Fibroblast of lung (primary cell): ENCODE measurements around the gene NCOA1.

Source experiments
- CTCF ChIP-seq, 2 donors: IDR thresholded peaks in 1 of 2; conservative IDR thresholded peaks in 1 of 2; 1 replicate in 1 of 2; 2 replicates in 1 of 2; pipeline ENCODE4 v1.5.1; 2011 to 2012; ENCODE audit warnings: low read length in 2 of 2, control low read depth in 1 of 2, inconsistent platforms in 1 of 2, low read depth in 1 of 2, mild to moderate bottlenecking in 1 of 2
- EZH2 ChIP-seq: IDR thresholded peaks from 2 replicates; pipeline ENCODE4 v1.5.1; 2012; ENCODE audit warnings: low read length, control low read depth, mild to moderate bottlenecking; ENCODE audit errors: missing control alignments

DNA sequence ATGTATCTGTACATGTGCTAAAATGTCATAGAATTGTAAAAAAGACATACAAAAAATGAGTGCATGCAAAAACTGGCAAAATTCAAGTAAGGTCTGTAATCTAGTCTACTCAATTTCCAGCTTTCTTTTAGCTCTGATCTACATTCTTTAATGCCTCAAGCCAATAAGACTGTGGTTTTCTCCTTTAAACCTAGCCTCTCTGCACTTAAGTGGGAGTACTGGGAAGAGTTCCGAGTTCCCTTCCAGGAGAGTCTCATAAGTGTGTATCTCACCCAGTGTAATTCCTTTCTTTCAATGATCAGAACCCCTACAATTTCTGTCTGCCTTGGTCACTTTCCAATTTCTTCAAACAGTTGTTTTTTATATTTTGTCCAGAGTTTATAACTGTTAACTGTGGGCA is 152.0 kb downstream of the NCOA1 start:
- TF ChIP-seq CTCF (conservative IDR thresholded peaks at IDR 0.05 in 1 of 2, IDR thresholded peaks at IDR 0.05 in 1 of 2; ENCODE audit: low read depth in 1 of 2, low read length in 2 of 2) = no peak
- no peak for TF ChIP-seq EZH2
